Ectodermal cell (in vitro differentiated cells): ENCODE results near the gene SKIC3.

Experiments
- H3K27ac ChIP-seq: 2 replicates; pipeline ENCODE4 v1.7.0; 2013; ENCODE audit warnings: mild to moderate bottlenecking, low read depth, low read length; ENCODE audit not compliant: insufficient read depth, poor library complexity, severe bottlenecking
- H3K27me3 ChIP-seq: 2 replicates; pipeline ENCODE4 v1.7.0; 2013; ENCODE audit warnings: mild to moderate bottlenecking, low read length; ENCODE audit not compliant: insufficient read depth, control insufficient read depth, poor library complexity, severe bottlenecking
- H3K36me3 ChIP-seq: one replicate; pipeline ENCODE4 v1.7.0; 2013; ENCODE audit warnings: low read length; ENCODE audit not compliant: control insufficient read depth, insufficient read depth
- H3K4me1 ChIP-seq: one replicate; pipeline ENCODE4 v1.7.0; 2013; ENCODE audit warnings: low read length; ENCODE audit not compliant: control insufficient read depth, insufficient read depth
- H3K4me3 ChIP-seq: 2 replicates; pipeline ENCODE4 v1.7.0; 2013; ENCODE audit warnings: low read depth, low read length, control low read depth; ENCODE audit not compliant: insufficient read depth
- H3K9me3 ChIP-seq: 2 replicates; pipeline ENCODE4 v1.7.0; 2013; ENCODE audit warnings: mild to moderate bottlenecking, low read length, moderate library complexity; ENCODE audit not compliant: control insufficient read depth
- WGBS, 2 experiments: methylation state at CpG; one replicate each; pipeline ENCODE4 v1.1.7; 2013; ENCODE audit warnings: missing lambda C conversion rate in 2 of 2; 5-methylcytosine and 5-hydroxymethylcytosine counted together

The SKIC3 gene

DNA sequence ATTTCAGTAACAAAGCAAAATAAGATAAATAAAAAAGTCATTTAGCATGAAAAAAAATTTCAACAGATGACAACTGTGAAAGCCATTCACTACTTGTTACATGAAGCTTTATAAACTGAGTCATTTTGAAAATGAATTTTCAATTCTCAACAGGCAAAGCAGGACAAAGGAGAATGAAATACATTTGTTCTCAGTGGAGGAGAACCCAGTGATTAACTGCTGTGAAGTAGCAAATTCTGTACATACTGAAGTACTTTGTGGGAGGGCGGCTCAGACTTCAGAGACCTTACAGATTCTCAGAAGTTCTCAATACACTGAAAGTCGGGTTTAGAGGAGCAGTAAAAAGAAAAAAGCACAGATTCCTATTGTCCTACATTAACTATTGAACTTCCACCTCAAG is 21.7 kb downstream of the SKIC3 start:
- Histone ChIP-seq H3K4me3 (no peak overlapping the region), H3K36me3 (peaks cover 7% of the 10 kb centered on the region), H3K27me3 (no peaks in the 10 kb centered on the region), H3K9me3 (no peaks in the 10 kb centered on the region), H3K4me1 (no peaks in the 10 kb centered on the region), H3K27ac (no peak overlapping the region)
- 67 to 69% methylated on average over 2 of the region's 2 CpGs for WGBS, 2 experiments

DNA sequence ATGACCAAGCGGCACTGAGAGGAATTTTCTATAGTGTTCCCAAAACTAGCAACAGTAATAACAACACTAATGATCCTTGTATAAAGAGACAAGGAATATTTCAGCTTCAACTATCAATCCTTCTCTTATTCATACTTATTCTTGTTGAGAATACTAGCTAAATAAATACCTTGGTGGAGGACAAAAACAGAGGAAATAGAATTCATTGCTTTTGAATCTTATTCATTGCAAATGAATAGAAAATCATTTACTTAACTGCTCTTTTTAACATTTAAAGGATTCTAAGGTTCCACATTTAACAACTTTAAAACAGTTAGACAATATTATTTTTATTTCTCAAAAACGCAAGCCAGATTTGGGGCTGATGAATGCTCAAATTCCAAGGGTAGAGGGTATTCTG is 22.4 kb downstream of the SKIC3 start:
- H3K27me3 ChIP-seq: no peaks in the 10 kb centered on the region
- no peak overlapping the region for H3K4me3 ChIP-seq
- 85 to 100% methylated on average over 1 to 2 of the region's 2 CpGs for WGBS, 2 experiments
- H3K27ac ChIP-seq: no peak overlapping the region
- H3K36me3 ChIP-seq: peaks cover 7% of the 10 kb centered on the region
- H3K4me1 ChIP-seq: no peaks in the 10 kb centered on the region
- no peaks in the 10 kb centered on the region for H3K9me3 ChIP-seq

DNA sequence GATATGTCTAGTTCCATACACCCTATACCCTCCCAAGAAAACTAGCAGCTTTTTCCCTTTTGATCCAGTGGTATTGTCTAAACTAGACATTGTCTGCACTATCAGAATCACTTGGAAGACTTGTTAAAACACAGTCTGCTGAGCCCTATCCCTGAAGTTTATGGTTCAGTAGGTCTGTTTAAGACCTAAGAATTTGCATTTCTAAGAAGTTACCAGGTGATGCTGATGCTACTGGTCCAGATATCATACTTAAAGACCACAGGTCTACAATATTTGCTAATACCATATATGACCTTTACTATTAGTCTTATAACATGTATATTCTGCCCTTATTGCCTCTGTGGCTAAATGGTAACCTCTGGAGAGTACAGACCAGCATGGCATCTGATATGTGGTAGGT is 23.3 kb downstream of the SKIC3 start:
- H3K27ac ChIP-seq: no peak overlapping the region
- no peak overlapping the region for H3K4me3 ChIP-seq
- H3K4me1 ChIP-seq: no peaks in the 10 kb centered on the region
- H3K27me3 ChIP-seq: no peaks in the 10 kb centered on the region
- peaks cover 7% of the 10 kb centered on the region for H3K36me3 ChIP-seq
- no peaks in the 10 kb centered on the region for H3K9me3 ChIP-seq

GRCh38 chr5:95530416-95530815 is 24.4 kb downstream of the SKIC3 start:
- Histone ChIP-seq H3K27me3 (no peaks in the 10 kb centered on the region), H3K4me3 (no peak overlapping the region), H3K9me3 (no peaks in the 10 kb centered on the region), H3K27ac (no peak overlapping the region), H3K36me3 (peaks cover 7% of the 10 kb centered on the region), H3K4me1 (no peaks in the 10 kb centered on the region)
- 89 to 97% methylated on average over 2 of the region's 2 CpGs for WGBS, 2 experiments

DNA sequence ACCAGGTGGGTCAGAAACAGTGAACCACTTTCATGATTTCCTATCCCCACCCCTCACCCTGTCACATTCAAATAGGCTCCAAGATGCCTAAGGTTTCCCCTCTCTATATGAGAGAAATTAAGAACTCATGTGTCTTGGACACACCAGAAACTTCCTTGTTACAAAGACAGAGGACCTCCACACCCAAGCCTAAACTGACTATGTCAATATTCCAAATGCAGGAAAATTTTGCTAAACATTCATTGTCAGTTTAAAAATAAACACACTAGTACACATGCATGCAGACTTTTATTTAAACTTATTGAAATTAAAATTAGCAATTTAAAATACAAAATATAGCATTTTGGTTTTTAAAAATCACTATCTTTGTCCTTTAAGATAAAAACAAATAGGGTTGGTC is 26.2 kb downstream of the SKIC3 start:
- H3K4me3 ChIP-seq: no peak overlapping the region
- H3K27me3 ChIP-seq: no peaks in the 10 kb centered on the region
- H3K4me1 ChIP-seq: no peaks in the 10 kb centered on the region
- H3K36me3 ChIP-seq: peaks cover 7% of the 10 kb centered on the region
- H3K27ac ChIP-seq: no peak overlapping the region
- no peaks in the 10 kb centered on the region for H3K9me3 ChIP-seq

GRCh38 chr5:95526871-95527270 is 27.9 kb downstream of the SKIC3 start:
- H3K27me3 ChIP-seq: no peaks in the 10 kb centered on the region
- peaks cover 9% of the 10 kb centered on the region for H3K36me3 ChIP-seq
- no peaks in the 10 kb centered on the region for H3K9me3 ChIP-seq
- H3K27ac ChIP-seq: no peak overlapping the region
- H3K4me1 ChIP-seq: no peaks in the 10 kb centered on the region
- WGBS, 2 experiments: 92 to 93% methylated on average over 1 to 2 of the region's 2 CpGs
- H3K4me3 ChIP-seq: no peak overlapping the region

DNA sequence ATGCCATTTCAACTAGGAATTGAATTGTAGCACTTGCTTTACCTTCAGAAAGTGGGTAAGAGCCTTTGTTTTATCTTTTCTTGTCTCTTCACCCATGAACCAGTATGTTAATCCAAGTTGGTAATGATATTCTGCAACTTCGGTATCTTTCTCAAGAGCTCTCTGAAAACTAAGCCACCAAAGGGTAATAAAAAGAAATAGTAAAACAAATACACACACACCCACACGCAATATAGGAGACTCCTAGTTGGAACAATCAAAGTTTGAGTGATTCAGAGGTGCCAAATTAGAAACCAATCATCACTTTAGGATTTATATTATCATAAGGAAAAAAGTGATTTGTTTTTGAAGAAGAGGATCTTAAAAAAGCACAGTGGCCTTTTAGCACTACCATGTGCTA is 30.4 kb downstream of the SKIC3 start:
- no peaks in the 10 kb centered on the region for H3K4me1 ChIP-seq
- H3K36me3 ChIP-seq: peaks cover 10% of the 10 kb centered on the region
- WGBS, 2 experiments: 100% methylated on average over 1 of the region's 2 CpGs; no CpG with 5 or more reads in 1 of the 2 experiments
- H3K9me3 ChIP-seq: no peaks in the 10 kb centered on the region
- H3K27me3 ChIP-seq: no peaks in the 10 kb centered on the region
- no peak overlapping the region for H3K27ac ChIP-seq
- no peak overlapping the region for H3K4me3 ChIP-seq

GRCh38 chr5:95520206-95520605 is 34.6 kb downstream of the SKIC3 start:
- H3K4me3 ChIP-seq: no peak overlapping the region

GRCh38 chr5:95519681-95520080 is 35.1 kb downstream of the SKIC3 start:
- no peak overlapping the region for H3K27ac ChIP-seq
- WGBS, 2 experiments: 100% methylated on average over 1 of the region's 1 CpG; no CpG with 5 or more reads in 1 of the 2 experiments
- no peaks in the 10 kb centered on the region for H3K27me3 ChIP-seq
- no peaks in the 10 kb centered on the region for H3K9me3 ChIP-seq
- no peaks in the 10 kb centered on the region for H3K4me1 ChIP-seq
- peaks cover 8% of the 10 kb centered on the region for H3K36me3 ChIP-seq
- no peak overlapping the region for H3K4me3 ChIP-seq

More at GRCh38 chr5:95520206-95520605, 34.6 kb downstream of the SKIC3 start:
- Histone ChIP-seq H3K27ac (no peak overlapping the region), H3K27me3 (no peaks in the 10 kb centered on the region), H3K36me3 (peaks cover 4% of the 10 kb centered on the region), H3K4me1 (no peaks in the 10 kb centered on the region), H3K9me3 (no peaks in the 10 kb centered on the region)
- 90 to 93% methylated on average over 1 of the region's 1 CpG for WGBS, 2 experiments

DNA sequence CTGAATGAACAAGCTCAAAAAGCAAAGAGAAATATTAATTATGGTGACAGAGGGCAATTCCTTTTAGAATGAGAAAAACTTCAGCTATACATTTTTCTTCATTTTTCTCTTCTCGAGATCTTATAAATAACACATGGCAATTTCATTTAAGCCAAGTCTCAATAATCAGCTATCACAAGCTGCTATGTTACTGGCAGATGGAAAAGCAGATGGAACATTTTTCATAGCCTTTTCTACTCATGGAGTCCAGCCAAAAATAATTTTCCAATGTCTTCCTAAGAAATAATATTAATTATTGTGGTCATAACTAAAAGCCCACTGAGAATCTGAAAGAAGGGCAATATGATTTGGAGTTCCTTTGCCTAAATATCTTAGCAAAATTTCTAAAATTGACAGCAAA is 35.6 kb downstream of the SKIC3 start:
- H3K4me1 ChIP-seq: no peaks in the 10 kb centered on the region
- H3K4me3 ChIP-seq: no peak overlapping the region
- no peak overlapping the region for H3K27ac ChIP-seq
- H3K36me3 ChIP-seq: peaks cover 13% of the 10 kb centered on the region
- 88 to 94% methylated on average over 1 of the region's 1 CpG for WGBS, 2 experiments
- no peaks in the 10 kb centered on the region for H3K27me3 ChIP-seq
- no peaks in the 10 kb centered on the region for H3K9me3 ChIP-seq

DNA sequence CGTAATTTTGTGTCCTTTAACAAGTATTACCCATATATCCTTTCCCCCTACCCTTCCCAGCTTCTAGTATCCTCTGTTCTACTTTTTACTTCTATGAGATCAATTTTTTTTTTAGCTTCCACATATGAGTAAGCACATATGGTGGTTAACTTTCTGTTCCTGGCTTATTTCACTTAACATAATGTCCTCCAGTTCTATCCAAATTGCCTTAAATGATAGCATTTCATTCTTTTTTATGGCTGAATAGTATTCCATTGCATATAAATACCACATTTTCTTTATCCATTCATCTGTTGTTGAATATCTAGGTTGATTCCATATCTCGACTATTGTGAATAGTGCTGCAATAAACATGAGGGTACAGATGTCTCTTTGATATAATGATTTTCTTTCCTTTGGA is 36.4 kb downstream of the SKIC3 start:
- 81 to 96% methylated on average over 2 of the region's 2 CpGs for WGBS, 2 experiments
- Histone ChIP-seq H3K36me3 (peaks cover 17% of the 10 kb centered on the region), H3K9me3 (no peaks in the 10 kb centered on the region), H3K27me3 (no peaks in the 10 kb centered on the region), H3K4me1 (no peaks in the 10 kb centered on the region), H3K4me3 (no peak overlapping the region), H3K27ac (no peak overlapping the region)
